Astrocyte of the spinal cord (primary cell): ENCODE results near the gene GALNT4.

Experiments used
- DNase-seq: peaks from one replicate; pipeline ENCODE4 v3.0.0; 2011; ENCODE audit warnings: low read depth, low spot score
- H3K4me3 ChIP-seq: 2 replicates; pipeline ENCODE4 v1.5.1; 2011; ENCODE audit warnings: low read depth, mild to moderate bottlenecking, low read length, moderate library complexity
- CTCF ChIP-seq: IDR thresholded peaks from 2 replicates; pipeline ENCODE4 v1.5.1; 2012; ENCODE audit warnings: low read depth, mild to moderate bottlenecking, low read length, inconsistent platforms
- in situ Hi-C: cut with HindIII; loops from 2 replicates; pipeline ENCODE4 v1.10.0; 2017; ENCODE audit warnings: low sequenced_read_pairs

Gene GALNT4

GRCh38 chr12:89497467-89497866 lies 27.1 kb downstream of the GALNT4 start:
- no peak for TF ChIP-seq CTCF
- no peak overlapping the region for H3K4me3 ChIP-seq
- no peak for DNase-seq
- in situ Hi-C loops: no loop called here

GRCh38 chr12:89497005-89497404 lies 27.6 kb downstream of the GALNT4 start:
- no peak overlapping the region for H3K4me3 ChIP-seq
- DNase-seq: no peak
- TF ChIP-seq CTCF: no peak
- in situ Hi-C loops: no loop called here

- in situ Hi-C loops: no loop called here
- H3K4me3 ChIP-seq: no peak overlapping the region
- no peak for DNase-seq
- TF ChIP-seq CTCF: no peak
Measured at GRCh38 chr12:89494411-89495231, 30.0 kb downstream of the GALNT4 start.

GRCh38 chr12:89493670-89494302 lies 30.8 kb downstream of the GALNT4 start:
- DNase-seq: no peak
- in situ Hi-C loops: no loop called here
- no peak for TF ChIP-seq CTCF
- no peak overlapping the region for H3K4me3 ChIP-seq

- H3K4me3 ChIP-seq: no peak overlapping the region
- DNase-seq: no peak
- in situ Hi-C loops: no loop called here
- no peak for TF ChIP-seq CTCF
Measured at GRCh38 chr12:89492883-89493282, 31.7 kb downstream of the GALNT4 start.

GRCh38 chr12:89490922-89491321 lies 33.7 kb downstream of the GALNT4 start:
- no peak overlapping the region for H3K4me3 ChIP-seq
- no peak for DNase-seq
- TF ChIP-seq CTCF: no peak
- in situ Hi-C loops: no loop called here
